OCI-LY1 (cell line): Measurements from ENCODE around the gene RAPGEF5.

ENCODE experiments used
- H2AFZ ChIP-seq: fragments of 200-600 bp; sonication (generic), shearing (Covaris generic); 2 replicates; pipeline ENCODE4 v1.6.0; 2014; ENCODE audit warnings: antibody characterized with exemption, mild to moderate bottlenecking, low read length
- H3F3A ChIP-seq: fragments of 200-600 bp; sonication (generic), shearing (Covaris generic); 2 replicates; pipeline ENCODE4 v1.6.0; 2014; ENCODE audit warnings: mild to moderate bottlenecking, antibody characterized with exemption, low read length, moderate library complexity; ENCODE audit not compliant: insufficient read depth
- H3K27ac ChIP-seq: fragments of 200-600 bp; sonication (generic); 2 replicates; pipeline ENCODE4 v1.5.1; 2014; ENCODE audit warnings: low read length, mixed run types, mild to moderate bottlenecking, low read depth; ENCODE audit not compliant: poor library complexity, severe bottlenecking
- H3K27me3 ChIP-seq: fragments of 200-600 bp; sonication (generic); 2 replicates; pipeline ENCODE4 v1.6.0; 2014; ENCODE audit warnings: antibody characterized with exemption, mild to moderate bottlenecking, low read length, moderate library complexity; ENCODE audit not compliant: insufficient read depth
- H3K36me3 ChIP-seq: fragments of 200-600 bp; sonication (generic); 2 replicates; pipeline ENCODE4 v1.6.1; 2014; ENCODE audit warnings: mild to moderate bottlenecking, antibody characterized with exemption, low read length, moderate library complexity, mixed read lengths; ENCODE audit not compliant: insufficient read depth
- H3K4me1 ChIP-seq: fragments of 200-600 bp; sonication (generic); 2 replicates; pipeline ENCODE4 v1.5.1; 2014; ENCODE audit warnings: mild to moderate bottlenecking, low read length, moderate library complexity; ENCODE audit not compliant: insufficient read depth, severe bottlenecking
- H3K4me2 ChIP-seq: fragments of 200-600 bp; sonication (generic), shearing (Covaris generic); 2 replicates; pipeline ENCODE4 v1.6.1; 2014; ENCODE audit warnings: low read length
- H3K4me3 ChIP-seq: fragments of 200-600 bp; sonication (generic); 2 replicates; pipeline ENCODE4 v1.5.1; 2014; ENCODE audit warnings: low read length, low read depth, mild to moderate bottlenecking, mixed read lengths; ENCODE audit not compliant: poor library complexity, severe bottlenecking
- H3K79me2 ChIP-seq: fragments of 200-600 bp; shearing (Covaris generic); 2 replicates; pipeline ENCODE4 v1.6.1; 2016; ENCODE audit warnings: mixed run types, low read length, mixed read lengths; ENCODE audit not compliant: insufficient read depth
- H3K9ac ChIP-seq: fragments of 200-600 bp; sonication (generic), shearing (Covaris generic); 2 replicates; pipeline ENCODE4 v1.6.1; 2014; ENCODE audit warnings: mild to moderate bottlenecking, low read length, mixed read lengths
- H3K9me2 ChIP-seq: fragments of 200-600 bp; sonication (generic), shearing (Covaris generic); 2 replicates; pipeline ENCODE4 v1.6.1; 2014; ENCODE audit warnings: low read depth, mild to moderate bottlenecking, low read length, mixed read lengths
- H3K9me3 ChIP-seq: fragments of 200-600 bp; shearing (Covaris generic); 2 replicates; pipeline ENCODE4 v1.6.1; 2014; ENCODE audit warnings: low read length, mixed read lengths
- H4K20me1 ChIP-seq: fragments of 200-600 bp; sonication (generic), shearing (Covaris generic); 2 replicates; pipeline ENCODE4 v1.6.0; 2016; ENCODE audit warnings: mild to moderate bottlenecking, low read length; ENCODE audit not compliant: insufficient read depth
- CTCF ChIP-seq: fragments of 200-600 bp; sonication (generic), shearing (Covaris generic); IDR thresholded peaks from 2 replicates; pipeline ENCODE4 v1.5.1; 2017; ENCODE audit warnings: mild to moderate bottlenecking, antibody characterized with exemption, low read length, moderate library complexity, mixed read lengths
- EZH2 ChIP-seq: fragments of 200-600 bp; sonication (generic), shearing (Covaris generic); IDR thresholded peaks from 2 replicates; pipeline ENCODE4 v1.8.0; 2017; ENCODE audit warnings: borderline replicate concordance, mixed run types, mild to moderate bottlenecking, antibody characterized with exemption, low read length, moderate library complexity, mixed read lengths

Gene RAPGEF5

GRCh38 chr7:22302951-22303423 is 54.0 kb downstream of the RAPGEF5 start:
- peaks cover 90% of the 10 kb centered on the region for H3K36me3 ChIP-seq
- no peaks in the 10 kb centered on the region for H3K27me3 ChIP-seq
- no peaks in the 10 kb centered on the region for H3K9me2 ChIP-seq
- no peaks in the 10 kb centered on the region for H3K79me2 ChIP-seq
- no peak for TF ChIP-seq CTCF
- no peak for TF ChIP-seq EZH2
- H4K20me1 ChIP-seq: no peaks in the 10 kb centered on the region
- no peaks in the 10 kb centered on the region for H3F3A ChIP-seq
- H3K4me1 ChIP-seq: no peaks in the 10 kb centered on the region
- no peak overlapping the region for H3K27ac ChIP-seq
- H3K9me3 ChIP-seq: 0 out of 2 replicates have a peak, but pooled peaks cover 11% of the 10 kb centered on the region
- no peak overlapping the region for H2AFZ ChIP-seq
- no peak overlapping the region for H3K4me3 ChIP-seq
- no peak overlapping the region for H3K9ac ChIP-seq
- no peak overlapping the region for H3K4me2 ChIP-seq

GRCh38 chr7:22302193-22302592 is 54.8 kb downstream of the RAPGEF5 start:
- H3F3A ChIP-seq: no peaks in the 10 kb centered on the region
- no peak overlapping the region for H2AFZ ChIP-seq
- H3K9me2 ChIP-seq: no peaks in the 10 kb centered on the region
- no peak overlapping the region for H3K4me3 ChIP-seq
- no peaks in the 10 kb centered on the region for H4K20me1 ChIP-seq
- H3K27me3 ChIP-seq: no peaks in the 10 kb centered on the region
- no peak overlapping the region for H3K4me2 ChIP-seq
- H3K79me2 ChIP-seq: no peaks in the 10 kb centered on the region
- H3K9ac ChIP-seq: no peak overlapping the region
- no peaks in the 10 kb centered on the region for H3K4me1 ChIP-seq
- H3K9me3 ChIP-seq: 0 out of 2 replicates have a peak, but pooled peaks cover 8% of the 10 kb centered on the region
- H3K27ac ChIP-seq: no peak overlapping the region
- peaks cover 87% of the 10 kb centered on the region for H3K36me3 ChIP-seq
- no peak for TF ChIP-seq EZH2
- TF ChIP-seq CTCF: no peak

GRCh38 chr7:22301790-22302189 is 55.2 kb downstream of the RAPGEF5 start:
- 0 out of 2 replicates have a peak, but pooled peaks cover 4% of the 10 kb centered on the region for H3K9me3 ChIP-seq
- no peak overlapping the region for H3K27ac ChIP-seq
- H3K4me2 ChIP-seq: no peak overlapping the region
- H3K9me2 ChIP-seq: no peaks in the 10 kb centered on the region
- H3K9ac ChIP-seq: no peak overlapping the region
- no peaks in the 10 kb centered on the region for H3F3A ChIP-seq
- TF ChIP-seq EZH2: no peak
- no peak for TF ChIP-seq CTCF
- H3K36me3 ChIP-seq: peaks cover 83% of the 10 kb centered on the region
- no peaks in the 10 kb centered on the region for H3K79me2 ChIP-seq
- no peak overlapping the region for H3K4me3 ChIP-seq
- H4K20me1 ChIP-seq: no peaks in the 10 kb centered on the region
- no peaks in the 10 kb centered on the region for H3K4me1 ChIP-seq
- no peak overlapping the region for H2AFZ ChIP-seq
- H3K27me3 ChIP-seq: no peaks in the 10 kb centered on the region
